ENCODE measurements around the gene C1orf94. TPM values are rescaled to one million over a fixed set of nuclear protein-coding genes. Genes with fewer than 3 reads are reported as not detected.
"Not testable (repeated sequence)": the region's sequence is repeated elsewhere in the genome, so short reads cannot be mapped to it uniquely, and the experiment has no call there.

C1orf94 gene
- total and polyA plus RNA-seq, 11 donors, result not detected

DNA sequence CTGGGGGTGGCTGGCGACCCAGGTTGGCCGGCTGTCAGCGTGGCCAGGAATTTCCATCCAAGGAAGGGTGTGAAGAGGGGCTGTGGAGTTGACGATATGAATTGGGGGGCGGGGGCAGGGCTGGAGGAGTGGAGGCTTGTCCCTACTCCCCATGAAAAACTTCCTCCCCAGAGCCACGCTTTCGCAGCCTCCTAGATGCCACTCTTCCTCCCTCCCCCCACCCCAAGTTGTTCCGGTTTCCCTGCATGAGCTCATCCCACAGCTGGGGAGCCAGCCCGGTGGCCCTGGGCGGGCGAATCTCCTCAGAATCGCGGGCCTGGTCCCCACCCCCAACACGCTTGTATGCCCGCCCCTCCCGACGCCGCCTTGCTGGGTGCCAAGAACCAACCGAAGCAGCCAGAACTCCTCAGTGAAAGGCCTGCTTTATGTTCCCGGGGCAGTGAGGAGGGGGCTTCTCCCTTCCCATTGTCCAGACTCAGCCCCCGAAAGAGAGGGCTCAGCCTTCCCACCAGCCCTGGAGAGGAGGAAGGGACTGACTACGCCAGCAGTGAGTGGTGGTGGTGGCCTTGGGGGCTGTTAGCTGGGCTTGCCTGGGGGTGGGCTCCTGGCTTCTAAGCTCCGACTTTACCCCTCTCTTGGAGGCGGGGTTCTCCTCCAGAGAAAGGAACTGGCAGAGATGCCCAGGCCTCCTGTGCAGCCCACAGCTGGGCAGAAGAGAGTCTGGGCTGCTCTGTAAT is 9.9 kb upstream of the C1orf94 start:
- H3K4me3 ChIP-seq, result peak overlapping the region in 3 of 12 donors; percentile 1 to 22 (median 17)
- WGBS, 4 donors, result 3 to 6% (median 4%) methylated on average over 7 to 24 of the region's 24 CpGs

DNA sequence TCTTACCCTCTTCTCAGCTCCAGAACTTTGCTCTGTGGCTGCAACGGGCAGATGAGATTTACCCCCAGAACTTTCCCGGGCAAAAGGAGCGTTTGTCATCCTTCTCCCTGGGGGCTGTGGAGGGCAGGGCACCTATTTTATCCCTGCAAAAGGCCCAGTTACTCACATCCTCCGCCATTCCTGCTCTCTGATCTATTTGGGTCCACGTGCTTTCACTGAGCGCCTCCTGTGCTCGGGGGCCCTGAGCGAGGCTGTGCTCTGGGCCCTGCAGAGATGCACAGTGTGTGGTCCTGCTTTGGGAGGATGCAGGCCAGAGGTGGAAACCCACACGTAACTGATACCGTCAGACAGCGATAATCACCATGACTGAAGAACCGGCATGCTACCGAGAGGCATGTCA is 9.3 kb upstream of the C1orf94 start:
- Histone ChIP-seq H3K4me3 (no peak overlapping the region), H3K27ac (no peak overlapping the region), H3K36me3 (no peaks in the 10 kb centered on the region), H3K4me1 (peaks cover 2 to 42% (median 18%) of the 10 kb centered on the region in 12 donors), H3K9me3 (no peaks in the 10 kb centered on the region), H3K27me3 (peaks cover 8 to 86% (median 61%) of the 10 kb centered on the region in 9 donors)
- DNase-seq (no peak), ATAC-seq (no peak)
- intact Hi-C loops (cut with DNase I), result loop anchor here in 5 of 10 donors (10.0 kb wide), 4 partner anchors 293 to 533 kb away; no protein-coding TSS in a partner anchor
- 15 to 30% (median 24%) methylated on average over 11 to 13 of the region's 13 CpGs for WGBS, 4 donors
- TF ChIP-seq, protein P1, sequence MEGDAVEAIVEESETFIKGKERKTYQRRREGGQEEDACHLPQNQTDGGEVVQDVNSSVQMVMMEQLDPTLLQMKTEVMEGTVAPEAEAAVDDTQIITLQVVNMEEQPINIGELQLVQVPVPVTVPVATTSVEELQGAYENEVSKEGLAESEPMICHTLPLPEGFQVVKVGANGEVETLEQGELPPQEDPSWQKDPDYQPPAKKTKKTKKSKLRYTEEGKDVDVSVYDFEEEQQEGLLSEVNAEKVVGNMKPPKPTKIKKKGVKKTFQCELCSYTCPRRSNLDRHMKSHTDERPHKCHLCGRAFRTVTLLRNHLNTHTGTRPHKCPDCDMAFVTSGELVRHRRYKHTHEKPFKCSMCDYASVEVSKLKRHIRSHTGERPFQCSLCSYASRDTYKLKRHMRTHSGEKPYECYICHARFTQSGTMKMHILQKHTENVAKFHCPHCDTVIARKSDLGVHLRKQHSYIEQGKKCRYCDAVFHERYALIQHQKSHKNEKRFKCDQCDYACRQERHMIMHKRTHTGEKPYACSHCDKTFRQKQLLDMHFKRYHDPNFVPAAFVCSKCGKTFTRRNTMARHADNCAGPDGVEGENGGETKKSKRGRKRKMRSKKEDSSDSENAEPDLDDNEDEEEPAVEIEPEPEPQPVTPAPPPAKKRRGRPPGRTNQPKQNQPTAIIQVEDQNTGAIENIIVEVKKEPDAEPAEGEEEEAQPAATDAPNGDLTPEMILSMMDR (IDR thresholded peaks at IDR 0.05), result no peak
- TF ChIP-seq POLR2A (IDR thresholded peaks at IDR 0.05), result no peak

More for the DNA sequence above, 9.9 kb upstream of the C1orf94 start:
- TF ChIP-seq POLR2A (IDR thresholded peaks at IDR 0.05), result no peak
- no peak for ATAC-seq
- Histone ChIP-seq H3K4me1 (peaks cover 2 to 42% (median 18%) of the 10 kb centered on the region in 12 donors), H3K27me3 (peaks cover 8 to 84% (median 59%) of the 10 kb centered on the region in 9 donors), H3K9me3 (no peaks in the 10 kb centered on the region), H3K36me3 (no peaks in the 10 kb centered on the region), H3K27ac (no peak overlapping the region)
- peak in 1 of 5 donors; percentile 31 for DNase-seq
- intact Hi-C loops (cut with DNase I), result loop anchor here in 5 of 10 donors (10.0 kb wide), 4 partner anchors 292 to 532 kb away; no protein-coding TSS in a partner anchor

DNA sequence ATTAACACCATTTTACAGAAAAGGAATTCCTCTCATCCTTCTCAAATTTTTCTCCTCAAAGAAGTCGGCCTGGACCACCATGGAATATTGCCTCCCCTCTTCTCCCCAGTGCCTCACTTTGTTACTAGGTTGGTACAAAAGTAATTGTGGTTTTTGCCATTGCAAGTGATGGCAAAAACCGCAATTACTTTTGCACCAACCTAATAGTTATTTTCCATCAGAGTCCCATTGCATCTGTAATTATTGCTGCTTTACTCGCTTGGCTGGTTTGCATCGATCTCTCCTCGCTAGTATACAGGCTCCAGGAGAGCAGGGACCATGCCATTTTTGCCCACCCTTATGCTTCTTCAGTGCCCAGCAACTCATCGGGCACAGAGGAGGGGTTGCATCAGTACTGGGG is 963 bp upstream of the C1orf94 start:
- no peak for DNase-seq
- Histone ChIP-seq H3K9me3 (no peaks in the 10 kb centered on the region), H3K4me1 (peaks cover 0 to 9% (median 0%) of the 10 kb centered on the region in 12 donors), H3K4me3 (no peak overlapping the region), H3K27ac (no peak overlapping the region), H3K27me3 (peaks cover 14 to 85% (median 64%) of the 10 kb centered on the region in 9 donors), H3K36me3 (no peaks in the 10 kb centered on the region)
- TF ChIP-seq, protein P1 (IDR thresholded peaks at IDR 0.05), result no peak
- TF ChIP-seq POLR2A (IDR thresholded peaks at IDR 0.05), result no peak
- intact Hi-C loops (cut with DNase I), result no loop called here
- WGBS, 4 donors, result 83 to 87% (median 85%) methylated on average over 6 of the region's 6 CpGs
- no peak for ATAC-seq

DNA sequence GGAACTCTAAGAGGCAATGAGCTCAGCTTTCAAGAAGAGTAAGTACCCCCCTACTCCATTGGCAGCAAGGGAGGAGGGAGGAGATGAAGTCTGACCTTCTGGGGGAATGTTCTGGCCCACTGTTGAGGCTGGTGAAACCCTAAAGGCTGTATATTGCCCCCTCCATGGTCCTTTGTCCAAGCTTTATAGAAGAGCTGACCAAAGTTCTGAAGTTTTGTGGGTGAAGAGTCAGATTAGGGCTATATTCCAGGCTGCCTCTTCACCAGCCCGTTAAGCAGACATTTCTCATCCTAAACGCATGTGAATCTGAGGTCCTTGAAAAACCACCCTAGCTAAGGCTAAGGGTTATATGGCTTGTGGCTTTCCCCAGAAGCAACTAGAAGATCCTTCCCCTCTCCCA is 1.4 kb downstream of the C1orf94 start:
- Histone ChIP-seq H3K36me3 (no peaks in the 10 kb centered on the region), H3K27ac (no peak overlapping the region), H3K27me3 (peaks cover 14 to 75% (median 61%) of the 10 kb centered on the region in 9 donors), H3K4me3 (no peak overlapping the region), H3K9me3 (no peaks in the 10 kb centered on the region), H3K4me1 (peaks cover 0 to 9% (median 0%) of the 10 kb centered on the region in 12 donors)
- ATAC-seq, result no peak
- WGBS, 4 donors, result 59 to 68% (median 63%) methylated on average over 2 of the region's 2 CpGs
- DNase-seq, result no peak
- intact Hi-C loops (cut with DNase I), result no loop called here
- TF ChIP-seq, protein P1 (IDR thresholded peaks at IDR 0.05), result no peak
- no peak for TF ChIP-seq POLR2A (IDR thresholded peaks at IDR 0.05)

DNA sequence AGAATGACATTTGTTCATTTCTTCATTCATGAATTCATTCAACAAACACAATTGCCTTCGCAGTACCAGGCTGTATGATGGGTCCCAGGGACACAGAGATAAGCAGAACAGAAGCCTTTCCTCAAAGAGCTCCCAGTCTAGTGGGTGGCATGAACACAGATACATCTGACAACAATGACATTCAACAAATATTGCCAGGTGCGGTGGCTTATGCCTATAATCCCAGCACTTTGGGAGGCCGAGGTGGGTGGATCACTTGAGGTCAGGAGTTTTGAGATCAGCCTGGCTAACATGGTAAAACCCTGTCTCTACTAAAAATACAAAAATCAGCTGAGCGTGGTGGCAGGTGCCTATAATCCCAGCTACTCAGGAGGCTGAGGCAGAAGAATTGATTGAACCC is 6.7 kb downstream of the C1orf94 start:
- H3K4me3 ChIP-seq, DNase-seq: not testable (repeated sequence)

More for the DNA sequence above, 6.7 kb downstream of the C1orf94 start:
- H3K4me1 ChIP-seq; H3K9me3 ChIP-seq; H3K36me3 ChIP-seq; ATAC-seq; intact Hi-C loops (cut with DNase I); H3K27ac ChIP-seq: not testable (repeated sequence)
- 79 to 84% (median 81%) methylated on average over 4 of the region's 4 CpGs for WGBS, 4 donors
- peaks cover 0 to 57% (median 19%) of the 10 kb centered on the region in 9 donors for H3K27me3 ChIP-seq
